ENCODE data around the gene POLE.

GRCh38 chr12:132614029-132614428 is 73.1 kb downstream of the POLE start:
- TF ChIP-seq CTCF (IDR thresholded peaks at IDR 0.05; ENCODE audit: low read depth, low read length, poor library complexity, severe bottlenecking): no peak
- no peak for TF ChIP-seq EZH2phosphoT487 (IDR thresholded peaks at IDR 0.05; ENCODE audit: borderline replicate concordance, low read length)

Measured in DOHH2 (cell line).